ENCODE data around the gene SLF1. TPM values are rescaled to one million over a fixed set of nuclear protein-coding genes. Genes with fewer than 3 reads are reported as not detected.

The SLF1 gene
- total RNA-seq, 1 donor from 2014 or later: 5.3 TPM

- no peaks in the 10 kb centered on the region for H4K20me1 ChIP-seq (ENCODE audit: insufficient read depth, low read length)
- no peaks in the 10 kb centered on the region for H3K79me2 ChIP-seq (ENCODE audit: insufficient read depth, low read length)
- H3K4me3 ChIP-seq (ENCODE audit: insufficient read depth, low read depth, low read length): no peak overlapping the region
- Mint-ChIP-seq H3K4me1 (ENCODE audit: low read depth, unreplicated experiment) (no peaks in the 10 kb centered on the region), H3K4me3 (ENCODE audit: unreplicated experiment) (no peak overlapping the region), H3K9me3 (ENCODE audit: unreplicated experiment) (no peaks in the 10 kb centered on the region), H3K27ac (ENCODE audit: unreplicated experiment) (no peak overlapping the region), H3K27me3 (ENCODE audit: low read depth, unreplicated experiment) (no peaks in the 10 kb centered on the region), H3K36me3 (ENCODE audit: low read depth, unreplicated experiment) (no peaks in the 10 kb centered on the region)
- H3K4me1 ChIP-seq (ENCODE audit: insufficient read depth, low read length): no peaks in the 10 kb centered on the region
- no peak overlapping the region for H3K27ac ChIP-seq (ENCODE audit: low read depth, low read length)
- no peaks in the 10 kb centered on the region for H3K9me3 ChIP-seq (ENCODE audit: insufficient read depth, low read depth, low read length)
- H3K4me2 ChIP-seq (ENCODE audit: low read length): no peak overlapping the region
- FAIRE-seq: no peak
- no peaks in the 10 kb centered on the region for H3K27me3 ChIP-seq (ENCODE audit: insufficient read depth, low read length)
- no peak overlapping the region for H3K9ac ChIP-seq (ENCODE audit: low read length)
- H2AFZ ChIP-seq (ENCODE audit: low read depth, low read length): no peak overlapping the region
- H3K36me3 ChIP-seq (ENCODE audit: insufficient read depth, low read length): no peaks in the 10 kb centered on the region
- DNase-seq (ENCODE audit: low read depth): no peak
- no peak for TF ChIP-seq EZH2 (IDR thresholded peaks at IDR 0.05; ENCODE audit: insufficient read depth, low read length)
- TF ChIP-seq, protein P1, sequence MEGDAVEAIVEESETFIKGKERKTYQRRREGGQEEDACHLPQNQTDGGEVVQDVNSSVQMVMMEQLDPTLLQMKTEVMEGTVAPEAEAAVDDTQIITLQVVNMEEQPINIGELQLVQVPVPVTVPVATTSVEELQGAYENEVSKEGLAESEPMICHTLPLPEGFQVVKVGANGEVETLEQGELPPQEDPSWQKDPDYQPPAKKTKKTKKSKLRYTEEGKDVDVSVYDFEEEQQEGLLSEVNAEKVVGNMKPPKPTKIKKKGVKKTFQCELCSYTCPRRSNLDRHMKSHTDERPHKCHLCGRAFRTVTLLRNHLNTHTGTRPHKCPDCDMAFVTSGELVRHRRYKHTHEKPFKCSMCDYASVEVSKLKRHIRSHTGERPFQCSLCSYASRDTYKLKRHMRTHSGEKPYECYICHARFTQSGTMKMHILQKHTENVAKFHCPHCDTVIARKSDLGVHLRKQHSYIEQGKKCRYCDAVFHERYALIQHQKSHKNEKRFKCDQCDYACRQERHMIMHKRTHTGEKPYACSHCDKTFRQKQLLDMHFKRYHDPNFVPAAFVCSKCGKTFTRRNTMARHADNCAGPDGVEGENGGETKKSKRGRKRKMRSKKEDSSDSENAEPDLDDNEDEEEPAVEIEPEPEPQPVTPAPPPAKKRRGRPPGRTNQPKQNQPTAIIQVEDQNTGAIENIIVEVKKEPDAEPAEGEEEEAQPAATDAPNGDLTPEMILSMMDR (IDR thresholded peaks at IDR 0.05; ENCODE audit: insufficient read depth, low read depth, low read length): no peak
These were observed 118.0 kb downstream of the SLF1 start for GRCh38 chr5:94736498-94736897.

DNA sequence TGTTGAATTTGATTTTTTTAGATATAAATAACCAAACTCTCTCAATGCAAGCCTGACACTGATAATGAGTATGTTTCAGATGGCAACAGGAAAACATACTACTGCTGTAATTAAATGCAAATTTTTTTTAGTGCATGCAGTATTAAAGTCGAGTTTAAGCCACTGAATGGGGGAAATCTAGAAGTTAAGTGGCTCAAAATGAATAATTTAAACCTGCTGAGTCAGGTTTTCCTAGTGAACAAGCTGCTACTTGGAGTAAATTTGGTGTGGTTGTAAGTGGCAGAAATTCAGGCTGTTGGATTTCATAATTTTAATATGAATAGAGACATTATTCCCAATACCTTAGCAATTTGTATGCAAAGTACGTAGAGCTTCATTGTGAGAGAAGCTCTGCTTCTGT lies 121.8 kb downstream of the SLF1 start:
- TF ChIP-seq EZH2 (IDR thresholded peaks at IDR 0.05; ENCODE audit: insufficient read depth, low read length): no peak
- TF ChIP-seq, protein P1 (IDR thresholded peaks at IDR 0.05; ENCODE audit: insufficient read depth, low read depth, low read length): no peak
- Mint-ChIP-seq H3K36me3 (ENCODE audit: low read depth, unreplicated experiment) (peaks cover 2% of the 10 kb centered on the region), H3K4me3 (ENCODE audit: unreplicated experiment) (no peak overlapping the region), H3K9me3 (ENCODE audit: unreplicated experiment) (no peaks in the 10 kb centered on the region), H3K27ac (ENCODE audit: unreplicated experiment) (no peak overlapping the region), H3K4me1 (ENCODE audit: low read depth, unreplicated experiment) (peaks cover 4% of the 10 kb centered on the region), H3K27me3 (ENCODE audit: low read depth, unreplicated experiment) (no peaks in the 10 kb centered on the region)
- Histone ChIP-seq H3K27ac (ENCODE audit: low read depth, low read length) (no peak overlapping the region), H3K9ac (ENCODE audit: low read length) (no peak overlapping the region), H3K4me1 (ENCODE audit: insufficient read depth, low read length) (no peaks in the 10 kb centered on the region), H3K79me2 (ENCODE audit: insufficient read depth, low read length) (no peaks in the 10 kb centered on the region), H3K27me3 (ENCODE audit: insufficient read depth, low read length) (no peaks in the 10 kb centered on the region), H2AFZ (ENCODE audit: low read depth, low read length) (no peak overlapping the region), H3K4me2 (ENCODE audit: low read length) (no peak overlapping the region), H3K9me3 (ENCODE audit: insufficient read depth, low read depth, low read length) (no peaks in the 10 kb centered on the region), H3K4me3 (ENCODE audit: insufficient read depth, low read depth, low read length) (no peak overlapping the region), H4K20me1 (ENCODE audit: insufficient read depth, low read length) (no peaks in the 10 kb centered on the region), H3K36me3 (ENCODE audit: insufficient read depth, low read length) (no peaks in the 10 kb centered on the region)
- FAIRE-seq (no peak), DNase-seq (ENCODE audit: low read depth) (no peak)

DNA sequence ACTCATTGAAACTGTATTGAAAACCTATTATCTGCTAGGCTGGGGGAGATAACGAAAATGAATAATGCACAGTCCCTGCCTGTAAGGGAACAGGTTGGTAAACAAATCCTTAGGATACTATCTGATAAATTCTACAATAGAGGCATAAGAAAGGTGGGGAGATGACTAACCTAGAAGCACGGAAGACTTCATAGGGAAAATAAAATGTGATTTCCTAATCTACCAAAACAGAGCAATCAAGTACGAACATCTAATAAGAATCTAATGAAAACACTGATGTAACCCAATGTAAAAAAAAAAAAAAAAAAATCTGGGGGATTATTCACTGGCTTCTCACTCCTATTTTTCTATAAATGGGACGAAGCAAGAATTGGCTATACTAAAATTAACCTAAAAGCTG lies 124.4 kb downstream of the SLF1 start:
- DNase-seq (ENCODE audit: low read depth) (no peak), FAIRE-seq (no peak)
- H3K27ac ChIP-seq (ENCODE audit: low read depth, low read length): no peak overlapping the region
- H3K27me3 Mint-ChIP-seq (ENCODE audit: low read depth, unreplicated experiment): no peaks in the 10 kb centered on the region
- TF ChIP-seq, protein P1 (IDR thresholded peaks at IDR 0.05; ENCODE audit: insufficient read depth, low read depth, low read length): no peak
- TF ChIP-seq EZH2 (IDR thresholded peaks at IDR 0.05; ENCODE audit: insufficient read depth, low read length): no peak
- H3K27me3 ChIP-seq (ENCODE audit: insufficient read depth, low read length): no peaks in the 10 kb centered on the region
- H3K9ac ChIP-seq (ENCODE audit: low read length): no peak overlapping the region
- peaks cover 13% of the 10 kb centered on the region for H3K4me1 Mint-ChIP-seq (ENCODE audit: low read depth, unreplicated experiment)
- no peak overlapping the region for H3K4me2 ChIP-seq (ENCODE audit: low read length)
- H3K4me3 Mint-ChIP-seq (ENCODE audit: unreplicated experiment): no peak overlapping the region
- H3K27ac Mint-ChIP-seq (ENCODE audit: unreplicated experiment): no peak overlapping the region
- no peaks in the 10 kb centered on the region for H3K9me3 Mint-ChIP-seq (ENCODE audit: unreplicated experiment)
- no peaks in the 10 kb centered on the region for H3K4me1 ChIP-seq (ENCODE audit: insufficient read depth, low read length)
- H3K79me2 ChIP-seq (ENCODE audit: insufficient read depth, low read length): no peaks in the 10 kb centered on the region
- no peaks in the 10 kb centered on the region for H3K36me3 ChIP-seq (ENCODE audit: insufficient read depth, low read length)
- H3K4me3 ChIP-seq (ENCODE audit: insufficient read depth, low read depth, low read length): no peak overlapping the region
- H3K9me3 ChIP-seq (ENCODE audit: insufficient read depth, low read depth, low read length): no peaks in the 10 kb centered on the region
- H3K36me3 Mint-ChIP-seq (ENCODE audit: low read depth, unreplicated experiment): peaks cover 2% of the 10 kb centered on the region
- no peak overlapping the region for H2AFZ ChIP-seq (ENCODE audit: low read depth, low read length)
- no peaks in the 10 kb centered on the region for H4K20me1 ChIP-seq (ENCODE audit: insufficient read depth, low read length)
